Measurements from ENCODE around the gene ZFP64.

- no peak for TF ChIP-seq CTCF (conservative IDR thresholded peaks at IDR 0.05 in 1 of 2, IDR thresholded peaks at IDR 0.05 in 1 of 2; ENCODE audit: extremely low read depth in 1 of 2, insufficient read depth in 1 of 2, low read depth in 1 of 2, low read length in 2 of 2)
- TF ChIP-seq EZH2 (IDR thresholded peaks at IDR 0.05; ENCODE audit: borderline replicate concordance, low read length), result no peak
These were observed 15.7 kb downstream of the ZFP64 start for GRCh38 chr20:52175840-52176239.
